GM18861 (cell line): ENCODE measurements around the gene DGKZ.

Experiments
- ATAC-seq: cut with Tn5 transposase; IDR thresholded peaks from one replicate; pipeline ENCODE4 v1.9.1; 2021; ENCODE audit not compliant: unreplicated experiment

The DGKZ gene

GRCh38 chr11:46391578-46392420 lies 44.5 kb downstream of the DGKZ start, which contains the start of gene CHRM4:
TSS of gene CHRM4 (minus strand) at chr11:46391776. CDS start at chr11:46386557, 5,219 bp downstream.
- no peak for ATAC-seq

- peak; percentile 48 for ATAC-seq
Observed at GRCh38 chr11:46392421-46393230, 45.4 kb downstream of the DGKZ start.

GRCh38 chr11:46393231-46393616 lies 46.0 kb downstream of the DGKZ start:
- ATAC-seq = no peak

GRCh38 chr11:46393759-46394158 lies 46.5 kb downstream of the DGKZ start:
- ATAC-seq = no peak

- ATAC-seq = no peak
Observed at GRCh38 chr11:46397526-46397925, 50.3 kb downstream of the DGKZ start.

GRCh38 chr11:46402957-46403902 lies 56.0 kb downstream of the DGKZ start:
- no peak for ATAC-seq

GRCh38 chr11:46404476-46405017 lies 57.3 kb downstream of the DGKZ start:
- no peak for ATAC-seq

GRCh38 chr11:46407635-46408034 lies 60.4 kb downstream of the DGKZ start:
- no peak for ATAC-seq

- ATAC-seq = no peak
Observed at GRCh38 chr11:46408407-46408986, 61.2 kb downstream of the DGKZ start.

GRCh38 chr11:46410021-46410420 lies 62.8 kb downstream of the DGKZ start:
- no peak for ATAC-seq

GRCh38 chr11:46413760-46414465 lies 66.7 kb downstream of the DGKZ start:
- no peak for ATAC-seq

GRCh38 chr11:46414466-46414796 lies 67.2 kb downstream of the DGKZ start:
- ATAC-seq = no peak

- ATAC-seq = no peak
Observed at GRCh38 chr11:46414879-46415278, 67.6 kb downstream of the DGKZ start.

GRCh38 chr11:46417711-46418110 lies 70.4 kb downstream of the DGKZ start:
- ATAC-seq = no peak

GRCh38 chr11:46418751-46419150 lies 71.5 kb downstream of the DGKZ start:
- no peak for ATAC-seq

- no peak for ATAC-seq
Observed at GRCh38 chr11:46420513-46420912, 73.2 kb downstream of the DGKZ start.

- no peak for ATAC-seq
Observed at GRCh38 chr11:46421257-46421880, 74.1 kb downstream of the DGKZ start.

- no peak for ATAC-seq
Observed at GRCh38 chr11:46422588-46422987, 75.3 kb downstream of the DGKZ start.

- ATAC-seq = no peak
Observed at GRCh38 chr11:46426233-46426991, 79.1 kb downstream of the DGKZ start.
